22Rv1 (cell line): ENCODE data around the gene MYO1C.

ENCODE experiments used
- CTCF ChIP-seq: fragments of 450-650 bp; IDR thresholded peaks from 2 replicates; pipeline ENCODE4 v1.5.1; 2017; ENCODE audit warnings: mild to moderate bottlenecking
- ZFX ChIP-seq: fragments of 450-650 bp; IDR thresholded peaks from 2 replicates; pipeline ENCODE4 v1.6.1; 2017; ENCODE audit warnings: antibody characterized with exemption, borderline replicate concordance

- no peak for TF ChIP-seq CTCF
- no peak for TF ChIP-seq ZFX
Measured at GRCh38 chr17:1490643-1491442, 1.6 kb downstream of the MYO1C start.
